Stimulated activated CD8-positive, alpha-beta memory T cell treated with anti-CD3 and anti-CD28 coated beads, Interleukin-15, amount 100 ng/mL, for 1 hour (primary cell): ENCODE measurements around the gene ZNF708.
A peak's percentile ranks its signal among the peaks of the same experiment; 100 is the strongest.
"Not testable (repeated sequence)": the region's sequence is repeated elsewhere in the genome, so short reads cannot be mapped to it uniquely, and the experiment has no call there.

Experiments used
- DNase-seq: peaks from one replicate; pipeline ENCODE4 v3.0.0-alpha.2; 2020; ENCODE audit warnings: low read depth

ZNF708 gene

DNA sequence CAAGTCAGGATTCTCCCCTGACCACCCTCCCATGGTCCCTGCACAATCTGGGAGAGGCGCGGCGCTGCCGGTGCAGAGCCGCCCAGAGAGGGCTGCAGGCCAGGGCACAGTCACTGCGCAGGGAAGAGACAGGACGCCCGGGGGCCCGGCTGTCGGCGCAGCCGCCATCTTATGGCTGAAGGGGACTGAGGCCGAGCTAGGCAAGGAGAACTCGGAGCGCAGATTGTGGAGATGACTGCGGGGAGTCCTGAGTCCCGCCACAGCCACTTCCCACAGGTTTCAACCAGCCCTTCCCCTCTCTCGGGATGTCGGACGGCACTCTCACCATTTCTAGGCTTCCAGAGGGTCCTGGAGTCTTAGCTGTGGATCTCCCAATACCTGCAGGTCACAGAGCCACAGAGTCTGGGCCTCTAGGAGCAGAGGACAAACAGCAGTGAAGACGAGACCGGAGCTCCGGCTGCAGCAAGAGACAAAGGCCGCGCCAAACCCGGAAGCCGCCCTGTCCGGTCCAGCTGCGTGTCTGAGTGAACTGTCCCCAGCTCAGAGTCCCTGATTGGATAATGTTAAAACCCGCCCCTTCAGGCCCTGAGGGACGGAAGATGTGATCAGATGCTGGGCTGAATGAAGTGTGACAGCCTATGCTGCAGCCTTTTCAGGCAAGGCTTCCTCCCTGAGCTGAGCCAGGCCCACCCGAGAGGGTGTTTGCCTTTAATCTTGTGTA lies at the start of gene ZNF708:
TSS of gene ZNF708 (minus strand) at position 526 of the 721 bp plus-strand sequence. CDS start at position 328, 198 bp downstream.
- DNase-seq, result peak; percentile 49

DNA sequence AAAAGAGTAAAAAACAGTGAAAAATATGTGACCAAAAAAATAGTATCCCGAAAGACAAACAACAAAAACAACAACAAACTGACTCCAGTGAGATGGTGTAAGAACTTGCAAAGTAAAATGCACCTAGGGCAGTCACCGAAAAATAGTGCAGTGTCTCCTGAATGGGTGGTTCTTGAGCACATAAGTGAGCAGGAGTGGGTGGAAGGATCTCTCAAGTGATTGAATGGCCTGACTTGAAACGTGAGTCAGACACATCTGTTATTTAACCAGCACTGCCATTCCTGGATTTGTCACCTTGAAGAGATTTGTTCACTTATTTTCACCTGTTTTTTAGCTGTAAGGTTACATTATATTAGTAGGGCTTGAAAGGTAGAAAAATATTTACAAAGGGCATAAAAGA lies 33.1 kb upstream of the ZNF708 start:
- DNase-seq, result no peak

DNA sequence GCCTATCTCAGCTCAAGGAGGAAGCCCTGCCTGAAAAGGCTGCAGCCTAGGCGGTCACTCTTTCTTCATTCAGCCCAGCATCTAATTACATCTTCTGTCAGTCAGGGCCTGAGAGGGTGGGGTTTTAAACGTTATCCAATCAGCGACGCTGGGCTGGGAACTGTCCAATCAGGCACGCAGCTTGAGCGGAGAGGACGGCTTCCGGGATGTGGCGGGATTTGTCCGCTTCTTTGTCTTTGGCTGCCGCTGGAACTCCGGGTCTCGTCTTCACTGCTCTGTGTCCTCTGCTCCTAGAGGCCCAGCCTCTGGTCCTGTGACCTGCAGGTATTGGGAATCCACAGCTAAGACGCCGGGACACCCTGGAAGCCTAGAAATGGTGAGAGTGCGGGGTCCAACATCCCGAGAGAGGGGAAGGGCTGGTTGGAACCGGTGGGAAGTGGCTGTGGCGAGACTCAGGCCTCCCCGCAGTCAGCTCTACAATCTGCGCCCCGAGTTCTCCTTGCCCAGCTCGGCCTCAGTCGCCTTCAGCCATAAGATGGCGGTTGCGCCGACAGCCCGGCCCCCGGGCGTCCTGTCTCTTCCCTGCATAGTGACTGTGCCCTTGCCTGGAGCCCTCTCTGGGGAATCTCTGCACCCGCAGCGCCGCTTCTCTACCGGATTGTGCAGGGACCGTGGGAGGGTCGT lies 29.7 kb upstream of the ZNF708 start, which contains the start of gene ZNF738:
TSS of gene ZNF738 (plus strand) at position 233 of the 684 bp plus-strand sequence. CDS start at position 374, 141 bp downstream.
- DNase-seq, result peak; percentile 59

DNA sequence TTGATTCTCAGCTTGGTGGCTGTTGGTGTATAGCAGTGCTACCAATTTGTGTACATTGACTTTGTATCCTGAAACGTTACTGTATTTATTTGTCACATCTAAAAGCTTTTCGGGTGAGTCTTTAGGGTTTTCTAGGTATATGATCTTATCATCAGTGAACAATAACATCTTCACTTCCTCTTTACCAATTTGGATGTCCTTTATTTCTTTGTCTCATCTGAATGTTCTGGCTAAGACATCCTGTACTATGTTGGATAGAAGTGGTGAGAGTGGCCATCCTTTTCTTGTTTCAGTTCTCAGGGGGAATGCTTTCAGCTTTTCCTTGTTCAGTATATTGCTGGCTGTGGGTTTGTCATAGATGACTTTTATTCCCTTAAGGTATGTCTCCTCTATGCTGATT lies 23.6 kb upstream of the ZNF708 start:
- no peak for DNase-seq

DNA sequence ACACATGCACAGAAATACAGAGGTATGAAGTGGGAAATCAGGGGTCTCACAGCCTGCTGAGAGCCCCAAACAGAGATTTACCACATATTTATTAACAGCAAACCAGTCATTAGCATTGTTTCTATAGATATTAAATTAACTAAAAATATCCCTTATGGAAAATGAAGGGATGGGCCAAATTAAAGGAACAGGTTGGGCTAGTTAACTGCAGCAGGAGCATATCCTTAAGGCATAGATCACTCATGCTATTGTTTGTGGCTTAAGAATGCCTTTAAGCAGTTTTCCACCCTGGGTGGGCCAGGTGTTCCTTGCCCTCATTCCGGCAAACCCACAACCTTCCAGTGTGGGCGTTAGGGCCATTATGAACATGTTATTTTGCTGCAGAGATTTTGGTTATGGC lies 15.6 kb upstream of the ZNF708 start:
- not testable (repeated sequence) for DNase-seq

DNA sequence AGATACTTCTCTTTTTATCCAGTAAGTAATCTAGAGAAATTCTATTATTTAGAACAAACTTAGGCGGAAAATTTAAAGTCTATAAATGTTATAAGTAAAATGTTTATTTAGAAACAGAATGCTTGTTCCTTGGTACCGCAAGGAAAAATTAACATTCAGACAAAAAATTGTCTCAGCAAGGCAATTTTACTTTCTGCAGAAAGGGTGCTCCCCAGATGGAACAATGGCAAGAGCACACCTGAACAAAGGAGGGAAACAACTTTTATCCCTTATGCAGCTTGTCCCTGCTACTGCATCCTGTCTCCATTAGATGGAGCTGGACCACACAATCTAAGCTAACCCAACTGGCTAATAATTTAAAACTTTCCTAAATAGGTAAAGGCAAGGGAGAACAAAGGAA lies 6.5 kb upstream of the ZNF708 start:
- no peak for DNase-seq

DNA sequence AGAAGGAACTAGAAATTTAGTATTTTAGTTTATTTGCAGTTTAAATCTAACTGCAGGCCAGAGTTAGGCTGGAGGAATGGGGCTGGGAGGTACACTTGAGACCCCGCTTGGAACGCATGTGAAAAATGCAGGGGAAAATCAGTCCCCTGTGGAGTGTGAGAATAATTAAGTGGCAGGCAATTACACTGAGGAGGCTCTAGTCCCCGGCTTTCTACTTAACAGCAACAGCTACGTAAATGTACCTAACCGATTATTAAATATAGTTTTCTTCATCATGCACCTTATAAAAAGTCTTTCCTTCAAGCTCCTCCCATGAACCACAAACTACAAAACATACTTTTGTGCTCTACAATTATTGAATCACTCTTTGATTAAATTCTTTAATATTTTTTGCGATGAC lies 804 bp downstream of the ZNF708 start:
- no peak for DNase-seq

GRCh38 chr19:21326169-21326568 lies 3.0 kb downstream of the ZNF708 start:
- no peak for DNase-seq

DNA sequence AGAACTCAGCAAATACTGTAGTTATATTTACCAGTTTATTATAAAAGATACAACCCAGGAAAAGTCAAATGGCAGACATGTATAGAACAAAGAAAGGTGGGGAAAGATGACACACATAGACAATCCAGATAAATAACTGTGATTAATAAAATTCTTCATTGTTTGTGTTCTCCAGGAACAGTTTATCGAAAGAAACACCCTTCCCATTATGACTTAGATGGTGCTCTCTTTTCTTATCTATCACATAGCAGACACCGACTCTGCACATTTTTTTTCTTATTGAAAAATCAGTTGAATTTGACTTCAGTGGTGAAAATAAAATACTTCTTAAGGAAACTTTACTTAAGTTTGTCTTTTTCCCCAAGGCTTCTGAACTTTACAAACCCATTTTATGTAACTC lies 6.2 kb downstream of the ZNF708 start:
- no peak for DNase-seq

DNA sequence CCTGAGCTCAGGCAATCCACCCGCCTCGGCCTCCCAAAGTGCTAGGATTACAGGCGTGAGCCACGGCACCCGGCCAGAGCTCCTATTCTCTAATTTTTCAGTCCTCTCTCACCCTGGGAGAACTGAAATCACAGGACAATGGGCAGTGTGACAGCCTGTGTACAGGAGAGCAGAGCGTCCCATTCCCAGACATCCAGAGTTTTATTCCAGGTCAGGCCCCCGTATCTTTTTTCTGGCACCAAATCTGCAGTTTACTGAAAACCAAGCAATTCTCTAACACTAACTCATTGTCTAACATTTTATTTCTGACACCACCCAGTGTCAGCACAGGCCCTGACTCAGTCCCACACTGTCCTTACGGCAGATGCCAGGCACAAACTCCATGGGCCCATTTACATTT lies 6.7 kb downstream of the ZNF708 start:
- DNase-seq, result no peak

DNA sequence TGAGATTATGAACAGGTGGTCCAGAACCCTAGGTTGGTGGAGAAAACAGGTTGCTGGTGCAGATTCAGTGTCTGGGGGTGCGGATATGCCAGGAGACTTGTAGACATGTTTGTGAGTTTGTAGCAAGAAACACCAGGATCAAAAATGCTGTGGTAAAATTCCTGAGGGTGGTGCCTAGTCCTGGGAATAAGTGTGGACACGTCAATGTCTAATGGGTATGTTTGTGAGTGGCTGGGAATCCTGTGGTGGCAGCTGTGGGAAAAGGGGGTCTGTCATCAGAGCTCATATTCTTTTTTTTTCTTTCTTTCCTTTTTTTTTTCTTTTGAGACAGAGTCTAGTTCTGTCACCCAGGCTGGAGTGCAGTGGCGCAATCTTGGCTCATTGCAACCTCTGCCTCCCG lies 7.2 kb downstream of the ZNF708 start:
- no peak for DNase-seq

DNA sequence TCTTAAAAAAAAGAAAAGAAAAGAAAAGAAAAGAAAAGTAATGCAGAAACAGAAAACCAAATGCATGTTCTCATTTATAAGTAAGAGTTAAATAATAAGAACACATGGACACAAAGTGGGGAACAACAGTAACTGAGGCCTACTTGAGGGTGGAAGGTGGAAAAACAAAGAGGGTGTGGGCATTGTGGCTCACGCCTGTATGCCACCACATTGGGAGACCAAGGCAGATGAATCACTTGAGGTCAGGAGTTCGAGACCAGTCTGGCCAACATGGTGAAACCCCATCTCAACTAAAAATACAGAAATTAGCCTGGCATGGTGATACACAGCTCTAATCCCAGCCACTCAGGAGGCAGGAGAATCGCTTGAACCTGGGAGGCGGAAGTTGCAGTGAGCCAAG lies 8.1 kb downstream of the ZNF708 start:
- DNase-seq, result no peak

DNA sequence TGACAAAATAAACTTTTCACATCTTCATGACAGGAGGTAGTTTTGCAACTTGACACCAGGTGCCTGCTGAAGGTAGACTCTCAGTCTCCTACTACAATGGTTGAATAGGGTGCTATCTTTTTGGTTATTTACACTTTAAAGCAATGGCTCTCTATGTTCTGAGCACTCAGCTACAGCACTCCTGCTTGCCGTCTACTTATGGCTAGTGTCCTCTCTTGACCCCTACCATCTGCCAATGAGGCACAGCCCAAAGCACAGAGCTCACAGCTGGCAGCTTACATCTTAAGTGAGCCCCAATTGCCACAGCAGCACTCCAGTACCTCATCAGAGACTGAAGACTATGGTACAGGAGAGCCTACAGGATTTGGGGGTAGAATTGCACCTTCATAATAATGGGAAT lies 11.4 kb downstream of the ZNF708 start:
- no peak for DNase-seq

DNA sequence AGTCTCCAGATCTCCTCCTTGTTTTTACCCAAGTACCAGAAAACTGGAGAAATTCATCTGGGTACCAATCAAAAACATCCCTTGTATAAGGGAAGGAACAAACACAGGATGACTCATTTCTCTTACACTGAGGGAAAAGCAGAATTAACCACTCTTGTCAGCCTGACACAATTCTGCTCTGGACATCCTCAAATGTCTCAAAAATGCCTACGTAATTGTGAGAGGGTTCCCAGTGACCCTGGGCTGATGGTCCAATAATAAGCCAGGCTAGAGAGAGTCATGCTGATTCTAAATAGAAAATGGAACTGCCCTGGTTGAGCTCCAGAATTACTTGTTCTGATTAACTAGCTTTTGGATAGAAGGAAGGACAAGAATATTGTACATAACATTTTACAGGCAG lies 14.5 kb downstream of the ZNF708 start:
- DNase-seq, result no peak

GRCh38 chr19:21312807-21313206 lies 16.4 kb downstream of the ZNF708 start:
- not testable (repeated sequence) for DNase-seq

GRCh38 chr19:21308773-21309172 lies 20.4 kb downstream of the ZNF708 start:
- DNase-seq, result no peak

DNA sequence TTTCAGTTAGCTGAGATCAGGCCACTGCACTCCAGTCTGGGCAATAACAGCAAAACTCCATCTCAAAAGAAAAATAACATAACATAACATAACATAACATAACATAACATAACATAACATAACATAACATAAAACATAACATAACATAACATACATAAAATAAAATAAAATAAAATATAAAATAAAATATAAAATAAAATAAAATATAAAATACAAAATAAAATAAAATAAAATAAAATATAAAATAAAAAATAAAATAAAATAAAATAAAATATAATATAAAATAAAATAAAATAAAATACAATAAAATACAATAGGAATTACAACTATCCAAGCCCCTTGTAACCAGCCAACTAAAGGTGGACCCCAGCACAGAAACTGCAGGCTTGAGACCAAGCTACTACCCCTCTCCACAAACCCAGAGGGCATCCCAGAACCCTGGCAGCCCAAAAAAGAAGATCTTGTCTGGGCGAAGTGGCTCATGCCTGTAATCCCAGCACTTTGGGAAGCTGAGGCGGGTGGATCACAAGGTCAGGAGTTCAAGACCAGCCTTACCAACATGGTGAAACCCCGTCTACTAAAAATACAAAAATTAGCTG lies 22.2 kb downstream of the ZNF708 start:
- not testable (repeated sequence) for DNase-seq

GRCh38 chr19:21293768-21294167 lies 35.4 kb downstream of the ZNF708 start:
- DNase-seq, result not testable (repeated sequence)

GRCh38 chr19:21269813-21270212 lies 59.4 kb downstream of the ZNF708 start:
- no peak for DNase-seq

GRCh38 chr19:21264891-21265290 lies 64.3 kb downstream of the ZNF708 start:
- DNase-seq, result no peak

DNA sequence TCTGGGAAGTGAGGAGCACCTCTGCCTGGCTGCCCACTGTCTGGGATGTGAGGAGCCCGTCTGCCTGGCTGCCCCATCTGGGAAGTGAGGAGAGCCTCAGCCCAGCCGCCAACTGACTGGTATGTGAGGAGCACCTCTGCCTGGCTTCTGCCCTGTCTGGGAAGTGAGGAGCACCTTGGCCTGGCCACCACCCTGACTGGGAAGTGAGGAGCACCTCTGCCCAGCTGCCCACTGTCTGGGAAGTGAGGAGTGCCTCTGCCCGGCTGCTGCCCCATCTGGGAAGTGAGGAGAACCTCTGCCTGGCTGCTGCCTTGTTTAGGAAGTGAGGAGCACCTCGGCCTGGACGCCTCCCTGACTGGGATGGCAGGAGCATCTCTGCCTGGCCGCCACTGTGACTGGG lies 64.8 kb downstream of the ZNF708 start:
- DNase-seq, result no peak

DNA sequence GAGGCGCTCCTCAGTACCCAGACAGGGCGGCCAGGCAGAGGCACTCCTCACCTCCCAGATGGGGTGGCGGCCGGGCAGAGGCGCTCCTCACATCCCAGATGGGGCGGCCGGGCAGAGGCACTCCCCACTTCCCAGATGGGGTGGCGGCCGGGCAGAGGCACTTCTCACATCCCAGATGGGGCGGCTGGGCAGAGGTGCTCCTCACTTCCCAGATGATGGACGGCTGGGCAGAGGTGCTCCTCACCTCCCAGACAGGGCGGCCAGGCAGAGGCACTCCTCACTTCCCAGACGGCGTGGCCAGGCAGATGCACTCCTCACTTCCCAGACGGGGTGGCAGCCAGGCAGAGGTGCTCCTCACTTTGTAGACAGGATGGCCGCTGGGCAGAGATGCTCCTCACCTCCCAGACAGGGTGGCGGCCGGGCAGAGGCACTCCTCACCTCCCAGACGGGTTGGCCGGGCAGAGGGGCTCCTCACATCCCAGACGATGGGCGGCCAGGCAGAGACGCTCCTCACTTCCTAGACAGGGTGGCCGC lies 68.3 kb downstream of the ZNF708 start:
- DNase-seq, result not testable (repeated sequence)
